H9 (cell line): ENCODE data around the gene ZDHHC12. TPM values are rescaled to one million over a fixed set of nuclear protein-coding genes. Genes with fewer than 3 reads are reported as not detected.

Experiments
- DNase-seq: peaks from one replicate; pipeline ENCODE4 v3.0.0-alpha.2; 2017
- H2AFZ ChIP-seq: one replicate; pipeline ENCODE4 v1.6.1; 2013; ENCODE audit warnings: mild to moderate bottlenecking, low read length, control low read depth, moderate library complexity
- H2AK5ac ChIP-seq: 2 replicates; pipeline ENCODE4 v1.6.1; 2013; ENCODE audit warnings: low read length, control low read depth, mixed read lengths; ENCODE audit not compliant: insufficient read length
- H2BK120ac ChIP-seq: one replicate; pipeline ENCODE4 v1.6.1; 2013; ENCODE audit warnings: low read depth, mild to moderate bottlenecking, low read length, control low read depth, inconsistent platforms; ENCODE audit not compliant: poor library complexity, severe bottlenecking
- H2BK12ac ChIP-seq: 2 replicates; pipeline ENCODE4 v1.6.1; 2013; ENCODE audit warnings: low read length, control low read depth, mixed read lengths, low read depth; ENCODE audit not compliant: insufficient read length
- H2BK15ac ChIP-seq: 2 replicates; pipeline ENCODE4 v1.6.1; 2013; ENCODE audit warnings: low read depth, low read length, control low read depth
- H2BK20ac ChIP-seq: one replicate; pipeline ENCODE4 v1.6.1; 2013; ENCODE audit warnings: low read depth, mild to moderate bottlenecking, low read length, control low read depth, inconsistent platforms; ENCODE audit not compliant: poor library complexity, severe bottlenecking
- H2BK5ac ChIP-seq: 2 replicates; pipeline ENCODE4 v1.6.1; 2013; ENCODE audit warnings: low read length, control low read depth, mixed read lengths; ENCODE audit not compliant: insufficient read length
- H3K14ac ChIP-seq: 2 replicates; pipeline ENCODE4 v1.6.1; 2013; ENCODE audit warnings: low read length, control low read depth; ENCODE audit not compliant: insufficient read depth
- H3K18ac ChIP-seq: 2 replicates; pipeline ENCODE4 v1.6.1; 2013; ENCODE audit warnings: low read depth, mild to moderate bottlenecking, mixed read lengths, low read length, control low read depth; ENCODE audit not compliant: insufficient read length
- H3K23ac ChIP-seq: 2 replicates; pipeline ENCODE4 v1.6.1; 2013; ENCODE audit warnings: low read length, control low read depth, mixed read lengths, low read depth; ENCODE audit not compliant: insufficient read length
- H3K23me2 ChIP-seq: 2 replicates; pipeline ENCODE4 v1.6.1; 2013; ENCODE audit warnings: low read depth, mild to moderate bottlenecking, mixed read lengths, low read length, control low read depth; ENCODE audit not compliant: insufficient read length, poor library complexity, severe bottlenecking
- H3K27ac ChIP-seq: 2 replicates; pipeline ENCODE4 v1.5.1; 2013; ENCODE audit warnings: low read length, control low read depth, mixed read lengths, low read depth; ENCODE audit not compliant: insufficient read length
- H3K27me3 ChIP-seq: 2 replicates; pipeline ENCODE4 v1.6.1; 2013; ENCODE audit warnings: low read length, control low read depth, inconsistent platforms; ENCODE audit not compliant: insufficient read depth
- H3K4ac ChIP-seq: 2 replicates; pipeline ENCODE4 v1.6.1; 2013; ENCODE audit warnings: low read depth, mild to moderate bottlenecking, control low read depth, inconsistent platforms, low read length, moderate library complexity
- H3K4me1 ChIP-seq: 2 replicates; pipeline ENCODE4 v1.6.1; 2013; ENCODE audit warnings: low read length, control low read depth, inconsistent platforms; ENCODE audit not compliant: insufficient read depth
- H3K4me2 ChIP-seq: 2 replicates; pipeline ENCODE4 v1.6.1; 2013; ENCODE audit warnings: low read length, control low read depth, mixed read lengths; ENCODE audit not compliant: insufficient read length, insufficient read depth
- H3K56ac ChIP-seq: 2 replicates; pipeline ENCODE4 v1.6.1; 2013; ENCODE audit warnings: low read depth, mild to moderate bottlenecking, mixed read lengths, low read length, control low read depth; ENCODE audit not compliant: insufficient read length
- H3K79me1 ChIP-seq: 2 replicates; pipeline ENCODE4 v1.6.1; 2013; ENCODE audit warnings: low read depth, mild to moderate bottlenecking, moderate library complexity, low read length, control low read depth, inconsistent platforms; ENCODE audit not compliant: insufficient read depth, poor library complexity, severe bottlenecking
- H3K79me2 ChIP-seq: 2 replicates; pipeline ENCODE4 v1.6.1; 2013; ENCODE audit warnings: low read length, control low read depth, inconsistent platforms; ENCODE audit not compliant: insufficient read depth
- H3K9ac ChIP-seq: 2 replicates; pipeline ENCODE4 v1.6.1; 2013; ENCODE audit warnings: low read length, control low read depth, mixed read lengths; ENCODE audit not compliant: insufficient read length; ENCODE audit errors: extremely low read depth
- H3K9me3 ChIP-seq: one replicate; pipeline ENCODE4 v1.6.1; 2013; ENCODE audit warnings: low read depth, low read length, inconsistent platforms; ENCODE audit not compliant: control insufficient read depth
- H3T11ph ChIP-seq: one replicate; pipeline ENCODE4 v1.6.1; 2013; ENCODE audit warnings: mild to moderate bottlenecking, low read length, control low read depth, inconsistent platforms
- H4K20me1 ChIP-seq: one replicate; pipeline ENCODE4 v1.6.1; 2013; ENCODE audit not compliant: control insufficient read depth, insufficient read length, insufficient read depth
- H4K5ac ChIP-seq: 2 replicates; pipeline ENCODE4 v1.6.1; 2013; ENCODE audit warnings: low read depth, mild to moderate bottlenecking, mixed read lengths, low read length, control low read depth; ENCODE audit not compliant: insufficient read length
- H4K8ac ChIP-seq: replicated peaks from 2 replicates; pipeline ENCODE4 v1.6.1; 2013; ENCODE audit warnings: low read length, control low read depth, mixed read lengths, low read depth; ENCODE audit not compliant: insufficient read length
- H4K91ac ChIP-seq: 2 replicates; pipeline ENCODE4 v1.6.1; 2013; ENCODE audit warnings: low read depth, mild to moderate bottlenecking, moderate library complexity, mixed read lengths, low read length, control low read depth; ENCODE audit not compliant: insufficient read length
- H3K27ac Mint-ChIP-seq, 3 experiments: 2 replicates in 2 of 3; 3 replicates in 1 of 3; pipeline ENCODE4 v1.8.0; 2020 to 2021; ENCODE audit warnings: mixed read lengths in 3 of 3, mild to moderate bottlenecking in 1 of 3, moderate library complexity in 1 of 3
- H3K27me3 Mint-ChIP-seq: 2 replicates; pipeline ENCODE4 v1.8.0; 2021; ENCODE audit warnings: low read depth, mild to moderate bottlenecking, moderate library complexity, mixed read lengths
- H3K36me3 Mint-ChIP-seq, 3 experiments: 2 replicates in 2 of 3; 3 replicates in 1 of 3; pipeline ENCODE4 v1.8.0; 2020 to 2021; ENCODE audit warnings: low read depth in 3 of 3, mixed read lengths in 3 of 3; ENCODE audit not compliant: insufficient read depth in 1 of 3
- H3K4me1 Mint-ChIP-seq, 2 experiments: 2 replicates each; pipeline ENCODE4 v1.8.0; 2020; ENCODE audit warnings: mixed read lengths in 2 of 2
- H3K4me3 Mint-ChIP-seq, 2 experiments: 2 replicates in 1 of 2; 3 replicates in 1 of 2; pipeline ENCODE4 v1.8.0; 2020 to 2021; ENCODE audit warnings: mild to moderate bottlenecking in 2 of 2, mixed read lengths in 2 of 2, moderate library complexity in 1 of 2
- H3K9me3 Mint-ChIP-seq, 2 experiments: 2 replicates in 1 of 2; 3 replicates in 1 of 2; pipeline ENCODE4 v1.8.0; 2020; ENCODE audit warnings: mild to moderate bottlenecking in 2 of 2, mixed read lengths in 2 of 2, moderate library complexity in 1 of 2
- WGBS: extraction: QIAGEN DNeasy Blood & Tissue Kit; methylation state at CpG from one replicate; pipeline ENCODE4 v1.1.7; 2013; ENCODE audit warnings: missing lambda C conversion rate, low lambda C conversion rate, mixed read lengths; ENCODE audit not compliant: insufficient read length; ENCODE audit errors: extremely low coverage; 5-methylcytosine and 5-hydroxymethylcytosine counted together
- total RNA-seq: library from RNA; stranded (reverse); gene quantifications from 2 replicates; pipeline ENCODE4 v1.2.1, GENCODE V29; 2021
- TF ChIP-seq, protein P1 (sequence below): fragments of 200-600 bp; sonication (generic); conservative IDR thresholded peaks from 3 replicates; pipeline ENCODE4 v1.8.0; 2021; ENCODE audit warnings: antibody characterized with exemption, mild to moderate bottlenecking

Gene ZDHHC12
- total RNA-seq, 1 experiment from 2014 or later, result 42.8 TPM

DNA sequence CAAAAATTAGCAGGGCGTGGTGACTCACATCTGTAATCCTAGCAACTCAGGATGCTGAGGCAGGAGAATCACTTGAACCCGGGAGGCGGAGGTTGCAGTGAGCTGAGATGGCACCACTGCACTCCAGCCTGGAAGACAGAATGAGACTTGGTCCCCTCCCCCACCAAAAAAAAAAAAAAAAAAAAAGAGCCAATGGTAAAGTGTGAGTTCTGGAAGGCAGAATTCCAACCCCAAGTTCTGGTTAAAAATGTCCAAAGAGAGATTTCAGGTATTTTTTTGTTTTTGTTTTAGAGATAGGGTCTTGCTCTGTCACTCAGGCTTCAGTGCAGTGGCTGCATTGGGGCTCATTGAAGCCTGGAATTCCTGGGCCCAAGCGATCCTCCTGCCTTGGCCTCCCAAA, 36.5 kb downstream of the ZDHHC12 start:
- Histone ChIP-seq H3K14ac (no peak overlapping the region), H2BK20ac (no peak overlapping the region), H3K4me2 (peak overlapping the region; percentile 8), H4K5ac (no peak overlapping the region), H3K79me2 (peaks cover 47% of the 10 kb centered on the region), H4K20me1 (no peaks in the 10 kb centered on the region), H3K79me1 (no peaks in the 10 kb centered on the region), H3K56ac (no peak overlapping the region), H2AFZ (no peak overlapping the region), H2BK15ac (no peak overlapping the region), H4K91ac (no peak overlapping the region), H3K4ac (no peak overlapping the region), H3K4me1 (peaks cover 4% of the 10 kb centered on the region; the same call in 1 of the 2 replicates), H3K27me3 (no peaks in the 10 kb centered on the region), H2BK5ac (no peak overlapping the region), H3K9ac (no peak overlapping the region), H3K27ac (no peak overlapping the region), H2BK120ac (no peak overlapping the region), H3T11ph (no peak overlapping the region), H3K23ac (no peak overlapping the region), H3K23me2 (peaks cover 18% of the 10 kb centered on the region), H3K18ac (no peak overlapping the region), H3K9me3 (no peaks in the 10 kb centered on the region), H4K8ac (no peak overlapping the region), H2BK12ac (no peak overlapping the region), H2AK5ac (no peak overlapping the region)
- H3K4me1 Mint-ChIP-seq, result peaks cover 51 to 58% of the 10 kb centered on the region in 2 experiments
- H3K27ac Mint-ChIP-seq, result peak overlapping the region in 1 of 3 experiments; percentile 63; a peak in 4 of 7 replicates
- H3K27me3 Mint-ChIP-seq, result no peaks in the 10 kb centered on the region
- peaks cover 47 to 61% (median 51%) of the 10 kb centered on the region in 3 experiments for H3K36me3 Mint-ChIP-seq
- DNase-seq, result no peak
- peaks cover 8 to 11% of the 10 kb centered on the region in 2 experiments for H3K9me3 Mint-ChIP-seq
- TF ChIP-seq, protein P1, sequence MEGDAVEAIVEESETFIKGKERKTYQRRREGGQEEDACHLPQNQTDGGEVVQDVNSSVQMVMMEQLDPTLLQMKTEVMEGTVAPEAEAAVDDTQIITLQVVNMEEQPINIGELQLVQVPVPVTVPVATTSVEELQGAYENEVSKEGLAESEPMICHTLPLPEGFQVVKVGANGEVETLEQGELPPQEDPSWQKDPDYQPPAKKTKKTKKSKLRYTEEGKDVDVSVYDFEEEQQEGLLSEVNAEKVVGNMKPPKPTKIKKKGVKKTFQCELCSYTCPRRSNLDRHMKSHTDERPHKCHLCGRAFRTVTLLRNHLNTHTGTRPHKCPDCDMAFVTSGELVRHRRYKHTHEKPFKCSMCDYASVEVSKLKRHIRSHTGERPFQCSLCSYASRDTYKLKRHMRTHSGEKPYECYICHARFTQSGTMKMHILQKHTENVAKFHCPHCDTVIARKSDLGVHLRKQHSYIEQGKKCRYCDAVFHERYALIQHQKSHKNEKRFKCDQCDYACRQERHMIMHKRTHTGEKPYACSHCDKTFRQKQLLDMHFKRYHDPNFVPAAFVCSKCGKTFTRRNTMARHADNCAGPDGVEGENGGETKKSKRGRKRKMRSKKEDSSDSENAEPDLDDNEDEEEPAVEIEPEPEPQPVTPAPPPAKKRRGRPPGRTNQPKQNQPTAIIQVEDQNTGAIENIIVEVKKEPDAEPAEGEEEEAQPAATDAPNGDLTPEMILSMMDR, result no peak
- peak overlapping the region; percentile 95 to 100 for H3K4me3 Mint-ChIP-seq
- WGBS, result no CpG with 5 or more reads among the region's 4 CpGs
